Measurements from ENCODE around the gene EFCAB6.

EFCAB6 gene

GRCh38 chr22:43542681-43543521 is 269.2 kb downstream of the EFCAB6 start:
- no peak for DNase-seq

GRCh38 chr22:43541462-43542407 is 270.4 kb downstream of the EFCAB6 start:
- no peak for DNase-seq

- no peak for DNase-seq
Observed at GRCh38 chr22:43541022-43541421, 271.1 kb downstream of the EFCAB6 start.

- no peak for DNase-seq
Observed at GRCh38 chr22:43540529-43540923, 271.6 kb downstream of the EFCAB6 start.

- no peak for DNase-seq
Observed at GRCh38 chr22:43539572-43540528, 272.3 kb downstream of the EFCAB6 start.

GRCh38 chr22:43537019-43537585 is 275.0 kb downstream of the EFCAB6 start:
- DNase-seq: no peak

GRCh38 chr22:43535741-43536140 is 276.4 kb downstream of the EFCAB6 start:
- DNase-seq: no peak

- no peak for DNase-seq
Observed at GRCh38 chr22:43535336-43535735, 276.8 kb downstream of the EFCAB6 start.

GRCh38 chr22:43534916-43535315 is 277.2 kb downstream of the EFCAB6 start:
- no peak for DNase-seq

- DNase-seq: no peak
Observed at GRCh38 chr22:43533656-43534428, 278.3 kb downstream of the EFCAB6 start.

- no peak for DNase-seq
Observed at GRCh38 chr22:43533156-43533530, 279.0 kb downstream of the EFCAB6 start.

GRCh38 chr22:43532301-43533155 is 279.6 kb downstream of the EFCAB6 start:
- no peak for DNase-seq

- no peak for DNase-seq
Observed at GRCh38 chr22:43531651-43532050, 280.5 kb downstream of the EFCAB6 start.

- no peak for DNase-seq
Observed at GRCh38 chr22:43530349-43531201, 281.5 kb downstream of the EFCAB6 start.

- no peak for DNase-seq
Observed at GRCh38 chr22:43529934-43530333, 282.2 kb downstream of the EFCAB6 start.

- DNase-seq: no peak
Observed at GRCh38 chr22:43529461-43529860, 282.6 kb downstream of the EFCAB6 start.

GRCh38 chr22:43528601-43529360 is 283.3 kb downstream of the EFCAB6 start:
- no peak for DNase-seq

- DNase-seq: no peak
Observed at GRCh38 chr22:43526946-43527345, 285.2 kb downstream of the EFCAB6 start.

All from NCI-H510A treated with DMSO at 0.1 percent for 48 hours (cell line).